Endodermal cell (in vitro differentiated cells): ENCODE data around the gene GALM. TPM values are rescaled to one million over a fixed set of nuclear protein-coding genes. Genes with fewer than 3 reads are reported as not detected.

Experiments used
- DNase-seq: peaks from one replicate; pipeline ENCODE4 v3.0.0-alpha.2; 2017
- H3K27ac ChIP-seq: 2 replicates; pipeline ENCODE4 v1.5.1; 2013; ENCODE audit warnings: mild to moderate bottlenecking, low read depth, low read length, moderate library complexity
- H3K27me3 ChIP-seq: 2 replicates; pipeline ENCODE4 v1.6.1; 2013; ENCODE audit warnings: mild to moderate bottlenecking, low read length, moderate library complexity; ENCODE audit not compliant: insufficient read depth, control insufficient read depth, poor library complexity, severe bottlenecking
- H3K36me3 ChIP-seq: 2 replicates; pipeline ENCODE4 v1.7.0; 2013; ENCODE audit warnings: mild to moderate bottlenecking, low read length, moderate library complexity; ENCODE audit not compliant: control insufficient read depth, insufficient read depth
- H3K4me1 ChIP-seq: one replicate; pipeline ENCODE4 v1.7.0; 2013; ENCODE audit warnings: low read length; ENCODE audit not compliant: control insufficient read depth, insufficient read depth
- H3K4me3 ChIP-seq: 2 replicates; pipeline ENCODE4 v1.5.1; 2013; ENCODE audit warnings: mild to moderate bottlenecking, low read length, moderate library complexity
- H3K9ac ChIP-seq: 2 replicates; pipeline ENCODE4 v1.6.1; 2013; ENCODE audit warnings: mild to moderate bottlenecking, low read length, moderate library complexity; ENCODE audit not compliant: poor library complexity, severe bottlenecking; ENCODE audit errors: extremely low read depth
- H3K9me3 ChIP-seq: 2 replicates; pipeline ENCODE4 v1.6.1; 2013; ENCODE audit warnings: mild to moderate bottlenecking, low read length, moderate library complexity; ENCODE audit not compliant: control insufficient read depth
- H3K27ac Mint-ChIP-seq: 2 replicates; pipeline ENCODE4 v1.8.0; 2020; ENCODE audit warnings: mixed read lengths
- H3K27me3 Mint-ChIP-seq: 2 replicates; pipeline ENCODE4 v1.8.0; 2021; ENCODE audit warnings: mild to moderate bottlenecking, mixed read lengths; ENCODE audit not compliant: insufficient read depth
- H3K36me3 Mint-ChIP-seq: 2 replicates; pipeline ENCODE4 v1.8.0; 2020; ENCODE audit warnings: low read depth, mixed read lengths
- H3K4me1 Mint-ChIP-seq: 2 replicates; pipeline ENCODE4 v1.8.0; 2020; ENCODE audit warnings: mixed read lengths
- H3K4me3 Mint-ChIP-seq: 2 replicates; pipeline ENCODE4 v1.8.0; 2020; ENCODE audit warnings: mild to moderate bottlenecking, moderate library complexity, mixed read lengths
- H3K9me3 Mint-ChIP-seq: 2 replicates; pipeline ENCODE4 v1.8.0; 2020; ENCODE audit warnings: mild to moderate bottlenecking, mixed read lengths
- CTCF ChIP-seq: fragments of 200-600 bp; sonication (generic); conservative IDR thresholded peaks from 2 replicates; pipeline ENCODE4 v1.5.0; 2021; ENCODE audit warnings: antibody characterized with exemption, mild to moderate bottlenecking
- WGBS, 2 experiments: methylation state at CpG; one replicate each; pipeline versions ENCODE4 v1.1.5 to v1.1.7; 2013; ENCODE audit warnings: missing lambda C conversion rate in 2 of 2, mixed read lengths in 1 of 2; ENCODE audit not compliant: insufficient coverage in 1 of 2, insufficient read length in 1 of 2; 5-methylcytosine and 5-hydroxymethylcytosine counted together
- long read RNA-seq, 4 experiments: library from polyadenylated mRNA in 2 of 4; library from RNA in 1 of 4; library from capped mRNA in 1 of 4; stranded (forward) in 3 of 4; unstranded in 1 of 4; transcript quantifications; one replicate each; pipeline ENCODE4 v2.0.0, GENCODE V29; 2020 to 2021; ENCODE audit warnings: inconsistent platforms in 1 of 4
- polyA plus RNA-seq, 2 experiments: library from polyadenylated mRNA; stranded (reverse); fragments of 50-300 nt; gene quantifications; one replicate each; pipeline ENCODE4 v1.2.3, GENCODE V29; 2013
- total RNA-seq, 2 donors: library from RNA; stranded (reverse); fragmentation: NEBNext Ultra II Directional in 1 of 2; extraction: Animal tissue kit (Norgen Biotek cat#: 25700) in 1 of 2; gene quantifications; 2 replicates in 1 of 2; 3 replicates in 1 of 2; pipeline ENCODE4 v1.2.1, GENCODE V29; 2021

Gene GALM
- 10 to 100 TPM; 14.2 to 16.2 TPM for total RNA-seq
- 9.3 TPM for polyA plus RNA-seq (2013, experiment 1 of 2)
- polyA plus RNA-seq (2013, experiment 2 of 2) = 8.8 TPM
- long read RNA-seq, experiment 1, partial matches to known transcripts = 2 of 9 reads
- long read RNA-seq, experiment 1, other reads (novel, unspliced or antisense) = 4 of 9 reads
- long read RNA-seq, experiment 2, transcript GALM-201 (7 exons, 2,484 nt) = major isoform, 34 of 36 reads
- long read RNA-seq, experiment 2, partial matches to known transcripts = 1 of 36 reads
- long read RNA-seq, experiment 2, other reads (novel, unspliced or antisense) = 1 of 36 reads
- long read RNA-seq, experiment 3, transcript GALM-201 (7 exons, 2,484 nt) = major isoform, 101 of 111 reads
- long read RNA-seq, experiment 3, partial matches to known transcripts = 3 of 111 reads
- long read RNA-seq, experiment 3, other reads (novel, unspliced or antisense) = 7 of 111 reads
- long read RNA-seq, experiment 4, transcript GALM-201 (7 exons, 2,484 nt) = major isoform, 35 of 43 reads
- long read RNA-seq, experiment 4, partial matches to known transcripts = 6 of 43 reads
- long read RNA-seq, experiment 4, other reads (novel, unspliced or antisense) = 2 of 43 reads

DNA sequence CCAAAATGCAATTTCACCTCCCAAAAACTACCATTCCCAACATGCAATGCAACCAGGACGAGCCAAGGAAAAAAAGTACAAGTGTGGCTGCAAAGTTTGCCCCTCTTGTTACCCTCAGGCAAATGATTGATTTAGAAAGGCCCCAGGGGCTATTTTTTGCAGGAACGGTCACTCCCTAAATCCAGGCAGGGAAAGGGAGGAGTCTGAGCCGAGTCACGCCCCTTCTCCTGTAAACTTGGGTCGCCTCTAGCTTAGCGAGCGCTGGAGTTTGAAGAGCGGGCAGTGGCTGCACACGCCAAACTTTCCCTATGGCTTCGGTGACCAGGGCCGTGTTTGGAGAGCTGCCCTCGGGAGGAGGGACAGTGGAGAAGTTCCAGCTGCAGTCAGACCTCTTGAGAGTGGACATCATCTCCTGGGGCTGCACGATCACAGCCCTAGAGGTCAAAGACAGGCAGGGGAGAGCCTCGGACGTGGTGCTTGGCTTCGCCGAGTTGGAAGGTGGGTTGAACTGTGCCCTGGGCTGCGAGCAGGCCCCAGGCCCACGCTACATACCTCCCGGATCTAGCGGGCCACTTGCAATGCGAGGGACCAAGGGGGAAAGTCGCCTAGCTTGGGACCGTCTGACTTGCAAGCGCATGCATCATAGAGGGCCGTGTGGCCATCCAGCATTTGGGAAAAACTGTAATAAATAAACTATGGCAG, at the start of gene GALM:
GALM (plus strand) TSS at position 261 of the 702 bp plus-strand sequence; CDS start at position 309, 48 bp downstream.
- Mint-ChIP-seq H3K27ac (peak within 1 kb of the TSS; percentile 96), H3K36me3 (peaks cover 2% of the 10 kb centered on the region), H3K27me3 (no peaks in the 10 kb centered on the region), H3K9me3 (no peaks in the 10 kb centered on the region), H3K4me3 (peak within 1 kb of the TSS; percentile 84), H3K4me1 (peaks cover 36% of the 10 kb centered on the region)
- H3K9me3 ChIP-seq = no peaks in the 10 kb centered on the region
- no peak within 1 kb of the TSS for H3K27ac ChIP-seq
- 2 to 3% methylated on average over 14 to 26 of the region's 26 CpGs for WGBS, 2 experiments
- peaks cover 15% of the 10 kb centered on the region for H3K4me1 ChIP-seq
- no peaks in the 10 kb centered on the region for H3K36me3 ChIP-seq
- no peaks in the 10 kb centered on the region for H3K27me3 ChIP-seq
- H3K4me3 ChIP-seq = peak within 1 kb of the TSS; percentile 94
- no peak for TF ChIP-seq CTCF
- peak within 1 kb of the TSS; percentile 43 for H3K9ac ChIP-seq
- peak; percentile 96 for DNase-seq

DNA sequence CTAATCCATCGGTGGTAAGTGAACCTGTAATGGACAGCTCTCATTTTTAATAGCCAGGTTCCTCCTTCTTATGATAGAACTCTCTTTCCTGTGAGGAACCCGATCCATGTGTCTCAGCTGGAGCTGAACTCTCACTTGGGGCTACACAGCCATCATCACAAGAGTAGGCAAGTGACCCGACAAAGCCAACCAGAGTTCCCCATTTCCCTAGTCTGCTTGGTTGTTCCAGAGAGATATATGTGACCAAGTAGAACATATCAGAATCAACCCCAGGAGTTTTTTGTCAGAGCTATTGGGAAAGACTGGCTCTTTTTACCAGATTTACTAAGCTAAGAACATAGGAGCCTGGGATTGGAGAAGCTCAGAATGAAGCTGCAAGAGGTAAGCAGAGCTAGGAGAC, 48.6 kb upstream of the GALM start:
- Mint-ChIP-seq H3K27me3 (no peaks in the 10 kb centered on the region), H3K27ac (no peak overlapping the region), H3K36me3 (no peaks in the 10 kb centered on the region), H3K9me3 (no peaks in the 10 kb centered on the region), H3K4me3 (no peak overlapping the region), H3K4me1 (peaks cover 40% of the 10 kb centered on the region)
- Histone ChIP-seq H3K9ac (no peak overlapping the region), H3K27me3 (no peaks in the 10 kb centered on the region), H3K27ac (no peak overlapping the region), H3K4me1 (peaks cover 15% of the 10 kb centered on the region), H3K36me3 (no peaks in the 10 kb centered on the region), H3K4me3 (no peak overlapping the region), H3K9me3 (peaks cover 5% of the 10 kb centered on the region)
- 86 to 96% methylated on average over 3 of the region's 3 CpGs for WGBS, 2 experiments
- TF ChIP-seq CTCF = no peak
- no peak for DNase-seq

- no peak for DNase-seq
- WGBS, 2 experiments = 85% methylated on average over 3 to 4 of the region's 4 CpGs
- no peak overlapping the region for H3K9ac ChIP-seq
- no peak for TF ChIP-seq CTCF
- H3K27me3 ChIP-seq = no peaks in the 10 kb centered on the region
- no peak overlapping the region for H3K4me3 Mint-ChIP-seq
- H3K4me1 Mint-ChIP-seq = peaks cover 30% of the 10 kb centered on the region
- no peak overlapping the region for H3K27ac Mint-ChIP-seq
- H3K36me3 ChIP-seq = no peaks in the 10 kb centered on the region
- H3K9me3 Mint-ChIP-seq = no peaks in the 10 kb centered on the region
- no peak overlapping the region for H3K4me3 ChIP-seq
- no peaks in the 10 kb centered on the region for H3K36me3 Mint-ChIP-seq
- no peaks in the 10 kb centered on the region for H3K27me3 Mint-ChIP-seq
- peaks cover 12% of the 10 kb centered on the region for H3K4me1 ChIP-seq
- H3K27ac ChIP-seq = no peak overlapping the region
- H3K9me3 ChIP-seq = peaks cover 5% of the 10 kb centered on the region
Measured at GRCh38 chr2:38619458-38620164, 46.3 kb upstream of the GALM start.
